GM19372 (cell line): ENCODE results near the gene NOL8.

Experiments used
- ATAC-seq: cut with Tn5 transposase; IDR thresholded peaks from one replicate; pipeline ENCODE4 v1.9.1; 2021; ENCODE audit warnings: mild to moderate bottlenecking, low read depth, moderate library complexity; ENCODE audit not compliant: unreplicated experiment

NOL8 gene

GRCh38 chr9:92312887-92313623 is 12.1 kb downstream of the NOL8 start:
- no peak for ATAC-seq

- ATAC-seq, result no peak
These were observed 14.6 kb downstream of the NOL8 start for GRCh38 chr9:92310562-92310961.

GRCh38 chr9:92308893-92309292 is 16.3 kb downstream of the NOL8 start:
- no peak for ATAC-seq

- ATAC-seq, result no peak
These were observed 24.2 kb downstream of the NOL8 start for GRCh38 chr9:92300936-92301335.

- ATAC-seq, result no peak
These were observed 26.0 kb downstream of the NOL8 start for GRCh38 chr9:92299116-92299515.

- ATAC-seq, result no peak
These were observed 27.1 kb downstream of the NOL8 start for GRCh38 chr9:92298036-92298435.

GRCh38 chr9:92297611-92298010 is 27.5 kb downstream of the NOL8 start:
- no peak for ATAC-seq

- no peak for ATAC-seq
These were observed 29.3 kb downstream of the NOL8 start for GRCh38 chr9:92295827-92296258.

- no peak for ATAC-seq
These were observed 29.8 kb downstream of the NOL8 start for GRCh38 chr9:92295240-92295790.

- ATAC-seq, result no peak
These were observed 30.9 kb downstream of the NOL8 start for GRCh38 chr9:92294297-92294676.

GRCh38 chr9:92293452-92294296 is 31.5 kb downstream of the NOL8 start, which contains the start of gene IARS1:
Gene IARS1, minus strand, starts transcription at chr9:92293697. Its CDS starts 4,278 bp downstream, at chr9:92289419.
- peak; percentile 97 for ATAC-seq

GRCh38 chr9:92293075-92293354 is 32.1 kb downstream of the NOL8 start:
- no peak for ATAC-seq

GRCh38 chr9:92292338-92293074 is 32.6 kb downstream of the NOL8 start:
- ATAC-seq, result no peak

GRCh38 chr9:92291577-92291976 is 33.6 kb downstream of the NOL8 start:
- no peak for ATAC-seq

GRCh38 chr9:92290785-92291429 is 34.2 kb downstream of the NOL8 start:
- no peak for ATAC-seq

- no peak for ATAC-seq
These were observed 35.3 kb downstream of the NOL8 start for GRCh38 chr9:92289708-92290390.

GRCh38 chr9:92279302-92279701 is 45.8 kb downstream of the NOL8 start:
- no peak for ATAC-seq

- no peak for ATAC-seq
These were observed 47.0 kb downstream of the NOL8 start for GRCh38 chr9:92278110-92278509.

GRCh38 chr9:92276331-92277032 is 48.7 kb downstream of the NOL8 start:
- no peak for ATAC-seq
